C1 segment of cervical spinal cord (tissue), 14 donors: ENCODE data around the gene SFSWAP.
"Not testable (repeated sequence)": the region's sequence is repeated elsewhere in the genome, so short reads cannot be mapped to it uniquely, and the experiment has no call there.

ENCODE experiments used
- DNase-seq, 14 donors: peaks; one replicate each; lab custom pipeline; 2025; lab: John Stamatoyannopoulos, UW

SFSWAP gene

DNA sequence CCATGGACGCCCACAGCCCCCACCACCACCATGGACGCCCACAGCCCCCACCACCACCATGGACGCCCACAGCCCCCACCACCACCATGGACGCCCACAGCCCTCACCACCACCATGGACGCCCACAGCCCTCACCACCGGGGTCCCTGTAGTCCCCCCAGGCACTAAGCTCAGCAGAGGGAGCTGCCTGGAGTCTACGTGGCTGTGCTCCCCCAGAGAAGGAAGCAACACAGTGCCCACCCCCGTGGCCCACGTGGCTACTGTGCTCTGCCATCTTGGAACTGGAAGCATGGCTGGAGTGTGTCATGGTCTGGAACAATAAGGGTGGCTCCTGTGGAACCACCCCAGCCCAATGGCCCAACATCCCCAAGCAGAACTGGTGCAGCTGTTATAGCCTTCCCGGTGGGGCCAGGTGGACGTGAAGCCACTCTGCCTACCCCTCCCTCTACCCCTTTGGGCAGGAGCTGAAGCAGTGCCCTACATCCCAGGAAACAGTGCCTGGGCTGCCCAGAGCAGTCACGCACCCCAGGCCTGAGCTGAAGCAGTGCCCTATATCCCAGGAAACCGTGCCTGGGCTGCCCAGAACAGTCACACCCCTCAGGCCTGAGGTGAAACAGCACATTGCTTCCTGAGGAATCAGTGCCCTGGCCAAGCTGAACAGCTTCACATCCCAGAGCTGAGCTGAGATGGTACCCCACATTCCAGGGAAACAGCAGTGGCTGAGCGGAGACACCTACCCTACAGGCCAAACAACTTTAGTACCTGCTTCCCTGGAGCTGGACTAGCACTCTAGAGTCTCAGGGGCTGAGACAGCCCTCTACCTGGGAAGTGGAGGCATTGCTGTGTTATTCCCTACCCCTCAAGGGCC, 9.0 kb upstream of the SFSWAP start:
- no peak for DNase-seq

DNA sequence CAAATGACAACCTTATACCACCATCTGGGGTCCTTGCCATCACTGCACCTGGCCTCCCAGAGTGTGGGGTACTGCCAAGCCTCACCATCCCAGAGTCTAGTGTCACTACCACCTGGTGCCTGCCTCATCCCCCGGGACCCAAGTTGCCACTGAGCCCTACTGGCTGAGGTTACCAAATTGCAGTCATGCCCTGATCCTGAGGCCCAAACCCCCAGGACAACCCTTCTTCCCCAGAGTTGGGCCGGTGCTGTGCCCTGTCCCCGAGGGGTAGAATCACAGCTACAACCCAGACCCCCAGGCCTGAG, 8.4 kb upstream of the SFSWAP start:
- DNase-seq, result no peak

DNA sequence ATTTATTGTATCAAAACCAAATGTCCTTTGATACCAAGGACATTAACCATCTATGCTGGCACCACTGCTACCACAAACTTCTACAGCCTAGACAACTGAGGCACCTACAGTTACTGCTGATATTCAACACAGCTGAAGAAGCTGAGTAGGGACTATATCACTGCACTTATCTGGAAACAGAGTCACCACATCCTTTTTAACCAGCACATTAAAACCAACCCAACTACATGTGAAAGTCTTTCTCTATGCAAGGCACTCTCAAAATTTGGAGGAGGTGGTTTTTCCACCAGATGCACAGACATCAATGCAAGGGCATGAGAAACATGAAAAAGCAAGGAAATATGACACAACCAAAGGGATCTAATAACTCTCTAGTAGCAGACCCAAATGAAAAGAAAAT, 7.7 kb upstream of the SFSWAP start:
- DNase-seq, result no peak

DNA sequence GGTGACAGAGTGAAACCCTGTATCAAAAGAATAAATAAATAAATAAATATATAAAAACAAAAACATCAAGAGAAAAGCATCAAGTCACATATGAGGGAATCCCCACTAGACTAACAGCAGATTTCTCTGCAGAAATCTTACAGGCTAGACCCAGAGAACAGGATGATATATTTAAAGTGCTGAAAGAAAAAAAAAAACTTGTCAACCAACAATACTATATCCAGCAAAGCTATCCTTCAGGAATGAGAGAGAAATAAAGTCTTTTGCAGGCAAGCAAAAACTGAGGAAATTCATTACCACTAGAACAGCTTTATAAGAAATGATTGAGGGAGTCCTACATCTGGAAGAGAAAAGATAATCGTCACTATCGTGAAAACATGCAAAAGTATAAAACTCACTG, 6.4 kb upstream of the SFSWAP start:
- DNase-seq, result no peak

DNA sequence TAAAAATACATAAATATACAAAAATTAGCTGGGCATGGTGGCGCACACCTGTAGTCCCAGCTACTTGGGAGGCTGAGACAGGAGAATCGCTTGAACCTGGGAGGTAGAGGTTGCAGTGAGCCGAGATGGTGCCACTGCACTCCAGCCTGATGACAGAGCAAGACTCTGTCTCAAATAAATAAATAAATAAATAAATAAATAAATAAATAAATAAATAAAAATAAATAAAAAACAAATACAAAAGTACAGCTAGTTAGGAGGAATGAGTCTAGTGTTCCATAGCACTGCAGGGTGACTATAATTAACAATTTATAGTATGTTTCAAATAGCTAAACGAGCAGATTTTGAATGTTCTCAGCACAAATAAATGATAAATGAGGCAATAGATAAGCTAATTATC, 4.2 kb upstream of the SFSWAP start:
- not testable (repeated sequence) for DNase-seq

DNA sequence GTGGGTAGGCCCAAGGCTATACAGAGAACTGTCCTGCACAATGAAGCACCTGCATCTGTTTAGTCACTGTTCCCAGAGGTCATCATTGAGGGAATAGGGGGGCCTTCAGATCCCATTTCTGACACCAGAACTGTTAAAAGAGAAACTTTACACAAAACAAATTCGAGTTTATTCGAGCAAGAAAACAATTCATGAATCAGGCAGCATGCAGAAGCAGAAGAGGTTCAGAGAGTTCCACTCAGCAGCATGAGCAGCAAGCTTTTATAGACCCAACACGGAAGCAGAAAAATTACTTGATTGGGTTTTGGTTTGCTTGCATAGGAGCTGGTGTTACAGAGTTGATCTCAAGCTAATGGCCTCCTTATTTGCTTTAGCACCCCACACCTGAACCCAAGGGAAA, 1.7 kb upstream of the SFSWAP start:
- no peak for DNase-seq

DNA sequence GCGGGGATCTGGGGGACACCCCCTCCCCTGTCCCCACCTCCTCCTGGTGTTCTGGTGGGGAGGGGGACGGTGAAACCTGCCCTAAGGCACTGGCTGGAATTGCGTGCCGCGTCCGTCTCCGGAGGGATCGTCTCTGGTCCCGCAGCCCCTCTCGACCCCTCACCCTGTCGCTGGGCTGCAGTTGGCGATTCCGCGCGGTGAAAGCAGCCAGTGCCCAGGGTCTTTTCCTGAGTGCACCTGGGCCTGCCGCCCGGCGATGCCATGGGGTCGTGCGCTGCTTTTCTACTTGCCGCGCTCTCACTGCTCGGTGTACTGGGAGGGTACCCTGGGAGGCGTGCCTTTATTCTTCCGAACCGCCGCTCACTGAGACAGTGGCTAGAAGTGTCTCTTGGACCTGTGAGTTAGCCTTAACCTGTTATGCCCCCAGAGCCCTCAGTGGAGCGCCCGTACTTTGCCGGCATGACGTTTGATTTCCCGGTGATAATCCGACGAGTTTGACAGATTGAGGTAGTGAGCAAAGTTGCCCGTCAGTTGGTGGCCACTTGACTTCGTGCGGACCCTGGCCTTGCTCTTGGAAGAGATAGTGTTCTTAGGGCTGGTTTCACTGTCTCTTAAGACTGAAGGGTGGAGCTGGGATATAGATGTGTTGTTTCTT, 788 bp downstream of the SFSWAP start:
- DNase-seq, result no peak

DNA sequence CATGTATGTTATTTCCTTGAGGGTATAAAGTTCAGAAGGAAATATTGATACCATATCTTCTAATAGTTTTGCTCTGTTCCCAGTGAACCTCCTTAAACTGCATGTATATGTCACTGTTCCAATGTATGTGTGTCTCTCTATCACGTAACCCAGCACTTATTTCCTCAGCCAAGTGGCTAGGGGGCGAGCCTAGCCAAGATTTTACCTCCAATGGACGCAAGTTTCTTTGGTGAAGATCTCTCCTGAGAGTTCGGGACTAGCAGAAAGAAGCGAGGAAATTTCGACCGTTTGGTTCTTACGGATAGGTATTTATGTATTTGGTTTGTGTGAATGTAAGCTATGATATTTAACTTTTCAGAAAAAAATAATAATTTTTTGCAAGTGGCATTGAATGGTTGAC, 2.5 kb downstream of the SFSWAP start:
- no peak for DNase-seq

DNA sequence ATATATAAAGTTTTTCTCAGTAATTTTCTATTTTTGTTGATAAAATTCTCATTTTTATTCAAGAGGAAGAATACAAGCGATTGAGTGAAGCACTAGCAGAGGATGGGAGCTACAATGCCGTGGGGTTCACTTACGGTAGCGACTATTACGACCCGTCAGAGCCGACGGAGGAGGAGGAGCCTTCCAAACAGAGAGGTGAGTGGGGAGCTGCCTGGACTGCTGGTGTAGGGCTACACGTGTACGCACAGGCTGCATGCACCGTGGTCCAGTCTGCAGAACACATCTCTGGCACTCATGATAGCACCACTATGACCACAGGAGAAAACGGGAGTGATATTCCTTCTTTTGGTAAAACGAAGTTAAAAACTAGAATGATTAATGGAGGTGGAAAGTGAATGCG, 3.9 kb downstream of the SFSWAP start:
- no peak for DNase-seq

DNA sequence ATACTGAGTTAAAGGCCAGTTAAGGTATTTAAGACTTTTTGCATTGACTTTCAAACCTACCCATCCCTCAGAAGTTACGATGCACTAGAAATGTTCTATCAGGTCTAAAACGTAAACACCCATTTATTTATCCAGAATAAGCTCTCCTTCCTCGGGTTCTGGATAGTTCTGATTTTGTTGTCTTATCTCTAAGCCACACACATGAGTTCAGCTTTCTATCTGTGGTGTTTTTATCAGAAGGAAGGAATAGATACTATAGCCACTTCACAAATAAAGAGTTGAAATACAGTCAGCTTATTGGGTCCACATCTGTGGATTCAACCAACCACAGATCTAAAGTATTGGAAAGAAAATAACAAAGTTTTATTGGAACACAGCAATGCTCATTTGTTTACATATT, 5.4 kb downstream of the SFSWAP start:
- no peak for DNase-seq

DNA sequence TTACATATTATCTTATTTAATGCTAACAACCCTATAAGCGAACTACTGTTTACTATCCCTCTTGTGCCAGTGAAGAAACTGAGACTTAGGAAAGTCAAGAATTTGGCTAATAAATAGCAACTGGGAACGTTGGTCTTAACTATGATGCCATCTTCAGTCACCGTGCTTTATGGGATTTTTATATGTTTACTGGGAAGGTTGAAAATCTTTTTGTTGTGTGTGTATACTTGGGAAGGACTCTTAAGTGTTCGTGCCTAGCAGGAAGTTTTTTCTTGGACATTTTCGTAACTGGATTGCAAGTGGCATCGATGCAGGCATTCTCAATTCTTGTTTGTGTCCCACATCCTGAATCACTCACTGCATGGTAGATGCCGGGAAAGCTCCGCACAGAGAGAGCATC, 9.4 kb downstream of the SFSWAP start:
- no peak for DNase-seq

DNA sequence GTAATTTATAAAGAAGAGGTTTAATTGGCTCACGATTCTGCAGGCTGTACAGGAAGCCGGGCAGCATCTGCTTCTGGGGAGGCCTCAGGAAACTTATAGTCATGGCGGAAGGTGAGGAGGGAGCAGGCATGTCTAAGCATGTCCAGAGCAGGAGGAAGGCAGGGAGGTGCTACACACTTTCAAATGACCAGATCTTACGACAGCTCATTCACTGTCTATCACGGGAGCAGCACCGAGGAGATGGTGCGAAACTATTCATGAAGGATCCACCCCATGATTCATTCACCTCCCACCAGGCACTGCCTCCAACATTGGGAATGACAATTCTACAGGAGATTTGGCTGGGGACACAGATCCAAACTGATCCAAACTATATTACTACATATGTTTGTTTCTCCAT, 10.0 kb downstream of the SFSWAP start:
- no peak for DNase-seq

DNA sequence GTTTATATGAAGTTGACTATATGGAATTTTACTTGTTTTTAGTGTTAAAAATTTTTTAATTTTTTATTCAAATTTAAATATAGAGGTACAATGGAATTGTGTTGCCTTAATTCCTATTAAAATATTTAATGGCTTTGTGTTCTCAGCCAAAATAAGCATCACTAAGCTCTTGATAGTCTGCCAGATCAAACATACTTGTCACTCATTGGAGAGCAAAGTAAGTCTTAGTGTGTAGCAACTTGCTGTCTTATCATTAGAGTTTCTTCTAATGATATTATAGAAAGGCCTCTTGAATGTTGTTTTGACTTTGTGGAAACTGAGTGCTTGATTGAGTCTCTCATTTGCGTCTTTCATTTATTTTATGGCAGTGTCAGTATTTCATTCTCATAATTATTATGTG, 10.7 kb downstream of the SFSWAP start:
- no peak for DNase-seq

DNA sequence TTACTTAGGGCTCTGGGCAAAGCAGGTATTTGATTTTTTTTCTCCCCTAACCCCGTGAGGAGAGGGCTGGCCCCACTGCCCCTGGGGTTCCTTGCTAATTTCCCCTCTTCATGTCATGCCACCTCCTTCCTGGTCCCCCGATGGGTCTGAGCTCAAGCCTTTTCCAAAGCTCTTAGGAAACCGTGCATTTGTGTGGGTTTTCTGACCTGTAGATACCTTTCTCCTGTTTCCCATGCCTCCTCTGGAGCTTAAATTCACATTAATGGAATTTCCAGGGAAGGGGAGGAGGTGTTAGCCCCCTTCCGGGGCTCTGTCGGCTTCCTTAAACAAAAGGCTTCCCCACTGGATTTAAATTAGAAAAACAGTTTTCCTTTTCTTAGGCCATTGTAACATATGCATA, 12.6 kb downstream of the SFSWAP start:
- no peak for DNase-seq

DNA sequence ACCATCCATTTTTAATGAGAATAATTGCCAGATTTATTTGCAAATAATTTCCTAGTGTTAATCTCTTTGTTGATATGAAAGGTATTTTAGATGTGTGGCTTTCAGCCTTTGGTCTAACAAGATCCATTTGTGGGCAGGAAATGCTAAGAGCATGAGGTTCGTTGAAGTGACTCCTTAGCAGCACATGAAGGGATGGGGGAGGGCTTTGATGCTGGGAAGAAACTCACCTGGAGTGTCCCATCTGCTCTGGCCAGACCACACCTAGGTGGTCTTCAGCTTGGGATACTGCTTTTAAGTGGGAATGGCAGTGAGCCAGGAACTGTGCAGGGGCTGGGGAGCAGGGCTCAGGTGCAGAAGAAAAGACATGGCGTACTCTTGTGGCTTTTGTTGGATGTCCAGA, 13.6 kb downstream of the SFSWAP start:
- DNase-seq, result no peak

DNA sequence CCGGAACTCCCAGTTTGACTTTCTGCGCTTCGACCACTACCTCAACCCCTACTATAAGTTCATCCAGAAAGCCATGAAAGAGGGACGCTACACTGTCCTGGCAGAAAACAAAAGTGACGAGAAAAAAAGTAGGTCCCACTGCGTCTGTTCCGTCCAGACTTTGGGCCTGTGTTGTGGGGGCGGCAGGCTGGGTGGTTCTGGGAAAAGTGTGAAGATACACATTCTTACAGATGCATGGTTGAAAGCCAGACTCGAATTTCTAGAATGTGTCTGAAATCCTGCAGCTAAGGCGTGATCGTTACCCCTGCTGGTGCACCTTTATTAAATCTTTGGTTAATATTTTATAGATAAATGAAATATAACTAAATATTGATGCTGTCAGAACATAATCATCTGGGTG, 14.6 kb downstream of the SFSWAP start:
- no peak for DNase-seq

DNA sequence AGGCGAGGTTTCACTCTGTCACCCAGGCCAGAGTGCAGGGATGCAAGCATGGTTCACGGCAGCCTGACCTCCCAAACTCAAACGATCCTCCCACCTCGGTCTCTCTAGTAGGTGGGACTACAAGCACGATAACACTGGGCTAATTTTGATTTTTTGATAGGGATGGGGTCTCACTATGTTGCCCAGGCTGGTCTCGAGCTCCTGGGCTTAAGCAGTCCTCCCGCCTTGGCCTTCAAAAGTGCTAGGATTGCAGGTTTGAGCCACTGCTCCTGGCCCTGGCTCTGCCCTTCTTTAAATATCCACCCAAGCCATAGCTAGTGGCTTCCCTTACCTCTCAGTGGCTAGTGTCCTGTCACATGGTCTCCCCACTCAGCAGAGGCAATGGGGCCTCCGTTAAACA, 17.8 kb downstream of the SFSWAP start:
- no peak for DNase-seq

DNA sequence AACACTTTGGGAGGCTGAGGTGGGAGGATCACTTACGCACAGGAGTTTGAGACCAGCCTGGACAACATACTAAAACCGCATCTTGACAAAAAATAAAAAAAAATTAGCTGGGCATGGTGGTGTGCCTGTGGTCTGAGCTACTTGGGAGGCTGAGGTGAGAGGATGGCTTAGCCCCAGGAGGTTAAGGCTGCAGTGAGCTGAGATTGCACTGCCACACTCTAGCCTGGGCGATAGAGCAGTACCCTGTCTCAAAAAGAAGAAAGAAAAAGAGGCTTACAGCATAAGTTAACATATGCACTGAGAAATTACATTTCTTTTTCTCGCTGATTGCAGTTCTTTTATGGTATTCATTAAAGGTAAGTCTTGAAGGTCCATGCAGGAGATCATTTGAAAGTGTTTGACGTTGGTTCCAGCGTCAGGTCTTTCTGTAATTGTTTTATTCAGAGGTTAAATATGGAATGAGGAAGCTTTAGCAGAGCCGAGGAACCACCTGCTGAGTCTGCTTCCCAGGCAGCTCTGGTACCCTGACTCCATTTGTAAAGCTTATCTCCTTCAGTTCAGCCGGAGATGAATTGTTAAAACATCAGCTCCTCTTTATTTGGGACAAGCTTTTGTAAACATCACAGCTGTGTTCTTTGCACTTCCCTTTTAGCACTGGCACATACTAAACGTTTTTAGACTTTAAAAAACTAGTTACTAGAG, 18.5 kb downstream of the SFSWAP start:
- DNase-seq, result no peak

DNA sequence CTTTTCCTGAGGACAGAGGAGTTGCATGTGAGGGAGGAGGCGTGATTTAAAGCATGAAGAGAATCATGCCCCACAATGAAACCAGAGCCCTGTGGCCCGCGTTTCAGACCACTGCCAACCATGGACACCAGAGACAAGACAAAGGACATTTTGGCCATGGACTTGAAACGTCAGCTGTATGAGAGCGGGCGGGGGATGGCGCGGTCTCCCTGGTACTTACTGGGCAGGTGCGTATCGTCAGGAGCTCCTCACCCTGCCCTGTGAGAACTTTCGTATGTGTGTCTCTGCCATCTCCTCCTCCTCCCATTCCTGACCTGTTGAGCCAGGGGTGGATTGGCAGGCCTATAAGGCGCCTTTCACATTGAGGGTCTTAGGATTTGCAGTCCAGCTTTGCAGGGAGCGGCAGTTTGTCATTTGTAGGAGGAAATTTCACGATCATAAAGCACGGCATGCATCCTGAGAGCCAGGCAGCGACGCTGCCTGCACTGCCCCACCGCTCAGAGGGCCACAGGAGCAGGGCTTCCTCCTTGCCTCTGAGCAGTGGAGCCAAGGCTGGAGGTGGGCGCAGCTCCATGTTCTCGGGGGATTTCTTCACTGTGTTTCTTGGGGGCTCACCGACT, 22.2 kb downstream of the SFSWAP start:
- no peak for DNase-seq

DNA sequence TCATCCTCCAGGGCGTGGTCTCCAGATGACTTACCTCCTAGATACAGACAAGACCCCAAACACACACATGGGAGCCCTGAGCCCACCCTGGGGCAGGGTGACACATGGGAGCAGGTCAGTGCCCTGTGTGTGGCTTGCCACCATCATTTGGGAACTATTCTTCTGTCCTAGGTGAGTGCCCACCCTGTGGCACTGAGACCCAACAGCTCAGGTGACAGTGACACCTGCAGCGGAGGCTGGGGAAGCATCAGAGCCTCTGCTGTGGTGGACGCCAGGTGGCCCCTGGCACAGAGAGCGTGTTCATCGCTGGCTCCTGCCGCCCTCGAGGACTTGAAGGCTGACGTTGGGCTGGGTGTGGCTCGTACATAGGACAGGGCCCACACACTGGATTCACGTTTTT, 23.0 kb downstream of the SFSWAP start:
- DNase-seq, result no peak

DNA sequence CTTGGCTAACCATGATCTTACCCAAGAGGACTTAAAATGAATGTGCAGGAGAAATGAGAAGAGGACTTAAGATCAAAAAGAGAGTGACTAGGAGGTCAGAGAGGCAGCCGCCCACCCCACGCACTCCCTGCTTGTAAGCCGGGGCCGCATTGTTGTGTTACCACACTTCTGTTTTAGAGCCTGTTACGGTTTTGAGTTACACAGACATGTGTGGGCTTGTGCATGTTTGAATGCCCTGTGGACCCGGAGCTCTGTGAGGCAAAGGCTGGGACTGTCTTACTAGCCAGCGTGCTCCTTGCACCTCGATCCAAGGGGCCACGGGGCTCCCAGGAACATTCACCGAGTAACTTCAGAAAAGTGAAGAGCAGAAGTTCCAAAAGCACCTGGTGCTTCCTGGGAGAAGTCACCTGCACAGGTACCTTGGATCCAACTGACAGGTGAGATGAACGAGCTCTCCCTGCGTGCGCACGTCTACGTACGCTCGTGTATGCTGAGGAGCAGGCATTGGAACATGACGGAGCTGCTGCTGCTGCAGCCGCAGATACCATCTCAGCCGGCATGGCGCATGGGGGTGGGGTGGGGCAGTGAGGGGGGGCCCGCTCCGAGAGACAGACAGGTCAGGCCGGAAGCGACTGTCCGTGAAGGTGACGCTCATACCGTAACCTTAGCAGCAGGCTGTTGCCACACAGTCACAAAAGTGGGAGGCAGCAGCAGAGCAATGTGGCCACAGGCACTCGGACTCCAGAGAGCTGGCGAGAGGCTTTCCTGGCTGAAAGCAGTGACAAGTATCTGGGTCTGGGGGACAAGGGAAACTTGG, 23.7 kb downstream of the SFSWAP start:
- DNase-seq, result no peak

DNA sequence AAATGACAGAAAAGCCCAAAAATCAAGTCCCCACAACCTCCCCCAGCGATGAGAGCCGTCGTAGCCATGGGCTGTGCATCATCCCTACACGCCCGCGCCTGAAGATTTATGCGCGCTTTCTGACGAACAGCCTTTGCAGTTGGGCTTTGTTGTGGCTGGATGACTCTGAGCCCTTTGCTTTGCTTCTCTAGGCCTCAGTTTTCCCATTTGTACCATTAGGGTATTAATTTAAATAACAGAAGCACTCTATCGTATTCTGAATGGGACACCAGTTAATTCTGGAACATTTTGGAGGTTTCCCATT, 24.2 kb downstream of the SFSWAP start:
- DNase-seq, result no peak
